GM19438 (cell line): ENCODE measurements around the gene SERPINB5.

Experiments used
- ATAC-seq: cut with Tn5 transposase; IDR thresholded peaks from one replicate; pipeline ENCODE4 v1.9.1; 2021; ENCODE audit warnings: low read depth; ENCODE audit not compliant: unreplicated experiment

Gene SERPINB5

GRCh38 chr18:63520053-63520685 lies 43.4 kb downstream of the SERPINB5 start:
- no peak for ATAC-seq

DNA sequence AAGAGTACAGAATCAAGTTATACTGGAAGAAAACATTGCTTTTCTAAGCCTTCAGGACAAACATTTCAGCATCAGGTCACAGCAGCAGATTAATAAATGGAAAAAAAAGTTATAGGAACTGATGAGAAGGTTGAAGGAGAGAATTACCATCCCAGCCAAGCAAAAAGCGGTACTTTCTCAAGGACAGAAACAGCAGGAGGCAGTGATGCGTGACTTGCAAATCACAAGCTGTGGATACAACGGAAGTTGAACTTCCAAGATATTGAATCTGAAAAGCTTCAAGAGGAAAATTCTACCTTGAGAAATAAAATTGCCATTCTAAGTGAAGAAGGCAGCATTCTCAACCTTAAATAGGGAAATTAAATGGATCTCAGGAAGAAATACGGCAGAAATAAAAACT lies 46.9 kb downstream of the SERPINB5 start:
- ATAC-seq = no peak

DNA sequence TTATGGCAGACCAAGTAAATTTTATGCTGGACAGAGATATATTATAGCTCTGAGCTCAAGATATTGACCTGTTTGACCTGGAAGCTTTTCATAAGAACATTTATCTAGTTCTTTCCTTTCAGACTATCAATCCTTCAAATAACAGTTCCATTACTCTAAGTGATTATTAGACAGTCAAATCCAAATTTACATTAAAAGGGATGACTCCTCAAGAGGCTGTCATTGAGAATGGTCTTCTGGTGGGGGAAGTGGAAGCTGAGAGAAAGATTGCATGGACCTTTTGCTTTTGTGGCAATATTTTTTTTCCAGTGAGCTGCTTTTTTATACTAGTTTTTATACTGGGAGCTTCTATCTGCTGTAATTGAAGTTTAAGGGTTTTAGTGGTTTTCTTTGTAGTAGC lies 50.5 kb downstream of the SERPINB5 start:
- ATAC-seq = no peak

GRCh38 chr18:63528863-63529492 lies 52.2 kb downstream of the SERPINB5 start:
- no peak for ATAC-seq

DNA sequence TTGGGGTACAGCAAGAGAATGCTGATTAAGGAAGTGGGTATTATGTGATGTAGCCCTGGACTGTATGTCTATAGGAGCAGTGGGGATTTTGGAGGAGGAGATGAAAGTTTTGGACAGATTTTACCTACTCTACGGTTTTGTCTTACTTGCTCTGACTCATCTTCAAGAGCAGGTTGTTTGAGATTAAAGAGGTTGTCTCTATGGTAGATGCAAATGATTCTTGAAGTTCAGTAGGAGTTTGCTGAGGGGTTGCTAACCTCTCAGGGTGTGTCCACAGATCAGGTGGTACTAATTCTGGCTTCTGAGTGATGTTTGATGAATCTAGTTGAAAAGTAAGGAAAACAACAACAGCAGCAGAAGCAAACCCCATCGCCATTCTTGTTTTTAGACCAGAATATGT lies 55.7 kb downstream of the SERPINB5 start:
- ATAC-seq = no peak

- ATAC-seq = no peak
Measured at GRCh38 chr18:63534615-63535014, 57.9 kb downstream of the SERPINB5 start.

- ATAC-seq = no peak
Measured at GRCh38 chr18:63539904-63540510, 63.2 kb downstream of the SERPINB5 start.

DNA sequence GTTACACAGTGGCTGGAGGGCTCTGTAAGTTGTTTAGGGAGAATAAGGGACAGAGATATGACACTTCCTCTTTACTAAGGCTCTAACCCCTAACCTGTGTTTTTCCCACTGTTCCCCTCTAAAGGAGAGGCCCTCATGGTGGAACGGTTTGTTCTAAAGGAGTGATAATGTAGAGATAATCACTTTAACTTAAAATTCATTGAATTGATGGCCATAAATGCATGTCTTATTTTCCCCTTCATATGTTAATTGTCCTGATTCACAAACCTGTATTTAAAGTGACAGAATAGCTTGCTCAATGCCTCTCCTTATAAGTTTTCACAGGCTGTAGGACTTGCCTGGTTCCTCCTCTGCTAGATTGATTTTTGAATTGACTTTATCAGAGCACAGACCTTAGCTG lies 65.3 kb downstream of the SERPINB5 start, which contains the start of gene SERPINB12:
Gene SERPINB12 (plus strand): TSS at position 301 of the 400 bp plus-strand sequence. CDS start 13,791 bp downstream, outside the sequence.
- ATAC-seq = no peak

- no peak for ATAC-seq
Measured at GRCh38 chr18:63544017-63544416, 67.3 kb downstream of the SERPINB5 start.

DNA sequence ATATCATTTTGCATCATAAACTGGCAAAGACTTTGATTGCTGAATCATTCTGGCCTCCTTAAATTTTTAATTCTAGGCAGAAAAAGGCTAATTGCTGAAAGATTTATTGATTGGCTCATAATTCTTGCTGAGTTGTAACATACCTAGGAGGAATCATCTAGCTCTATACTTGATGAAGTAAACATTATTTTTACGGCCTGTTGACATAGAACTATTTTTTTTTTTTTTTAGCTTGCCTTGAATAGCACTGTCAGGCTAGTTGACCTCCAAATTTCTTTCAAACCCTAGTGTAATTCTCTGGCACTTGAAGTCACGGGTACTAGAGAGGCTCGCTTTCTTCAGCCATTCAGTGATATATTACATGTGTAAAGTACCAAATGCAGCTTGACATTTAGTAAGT lies 68.2 kb downstream of the SERPINB5 start:
- ATAC-seq = no peak

DNA sequence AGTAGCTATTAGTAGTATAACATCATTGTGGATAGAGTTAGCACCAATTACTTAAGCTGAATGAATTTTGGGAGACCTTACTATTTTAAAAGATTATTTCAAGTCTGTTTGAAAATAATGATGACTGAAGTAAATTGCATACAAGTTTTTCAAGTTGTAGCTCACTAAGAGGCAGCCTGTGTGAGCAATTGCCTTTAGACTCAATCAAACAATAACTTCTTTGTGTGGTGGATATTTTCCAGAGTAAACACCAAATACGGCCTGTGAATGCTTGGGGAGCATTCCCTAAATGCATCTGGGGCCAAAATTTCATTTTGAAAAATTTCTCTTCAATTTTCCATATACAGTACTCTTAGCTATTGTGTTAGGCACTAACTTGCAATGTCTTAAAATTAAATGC lies 73.3 kb downstream of the SERPINB5 start:
- ATAC-seq = no peak

GRCh38 chr18:63551769-63552168 lies 75.0 kb downstream of the SERPINB5 start:
- ATAC-seq = no peak

GRCh38 chr18:63552581-63552980 lies 75.8 kb downstream of the SERPINB5 start:
- no peak for ATAC-seq

DNA sequence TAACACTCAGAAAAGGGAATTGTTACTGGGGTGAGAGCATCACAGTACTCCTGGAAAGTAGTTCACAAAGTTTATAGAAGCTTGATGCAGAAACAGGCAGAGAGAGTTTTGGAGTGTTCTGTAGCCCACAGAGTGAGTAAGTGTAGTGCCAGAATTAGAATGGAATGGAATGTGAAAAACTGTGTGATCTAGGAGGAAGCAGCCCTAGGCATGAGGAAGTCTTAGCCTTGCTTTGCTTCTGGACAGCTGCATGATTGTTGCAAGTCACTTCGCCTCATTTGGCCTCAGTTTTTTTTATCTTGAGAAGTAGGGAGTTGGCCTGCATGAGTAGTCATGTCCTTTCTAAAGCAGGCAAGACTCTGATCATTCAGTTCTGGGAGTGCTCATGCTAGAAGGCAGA lies 76.3 kb downstream of the SERPINB5 start:
- no peak for ATAC-seq
